OCI-LY7 (cell line): ENCODE results near the gene RASL11A. TPM values are rescaled to one million over a fixed set of nuclear protein-coding genes. Genes with fewer than 3 reads are reported as not detected.

Experiments used
- BruUV-seq: library from RNA; stranded (reverse); fragments of 400-500 nt; replicated peaks from 2 replicates; lab custom pipeline; 2021; lab: Mats Ljungman, UMichigan
- CTCF ChIA-PET: fragments of 300-600 bp; sonication (Branson Sonifier 250); formaldehyde crosslinking; loops from one replicate; lab custom pipeline; 2022; ENCODE audit warnings: antibody characterized with exemption; ENCODE audit not compliant: unreplicated experiment; lab: Charles Lee
- POLR2A ChIA-PET: fragments of 300-600 bp; sonication (Branson Sonifier 250); formaldehyde crosslinking; loops from one replicate; lab custom pipeline; 2022; ENCODE audit warnings: antibody characterized with exemption; lab: Charles Lee
- DNase-seq: peaks from one replicate; pipeline ENCODE4 v3.0.0-alpha.2; 2015; ENCODE audit warnings: low spot score
- H2AFZ ChIP-seq: fragments of 200-600 bp; sonication (generic), shearing (Covaris generic); 2 replicates; pipeline ENCODE4 v1.6.1; 2014; ENCODE audit warnings: mild to moderate bottlenecking, antibody characterized with exemption, low read length, moderate library complexity
- H3K27ac ChIP-seq: fragments of 200-600 bp; sonication (generic); 2 replicates; pipeline ENCODE4 v1.5.1; 2014; ENCODE audit warnings: mixed run types, low read depth, mild to moderate bottlenecking, moderate library complexity, low read length, inconsistent platforms; ENCODE audit not compliant: poor library complexity, severe bottlenecking
- H3K36me3 ChIP-seq: fragments of 200-600 bp; sonication (generic); 2 replicates; pipeline ENCODE4 v1.6.1; 2014; ENCODE audit warnings: mild to moderate bottlenecking, antibody characterized with exemption, low read length, moderate library complexity, mixed read lengths; ENCODE audit not compliant: insufficient read depth
- H3K4me1 ChIP-seq: fragments of 200-600 bp; sonication (generic); 2 replicates; pipeline ENCODE4 v1.5.1; 2014; ENCODE audit warnings: mild to moderate bottlenecking, low read length; ENCODE audit not compliant: insufficient read depth, poor library complexity, severe bottlenecking
- H3K4me2 ChIP-seq: fragments of 200-600 bp; sonication (generic); 2 replicates; pipeline ENCODE4 v1.6.1; 2014; ENCODE audit warnings: mild to moderate bottlenecking, low read length
- H3K4me3 ChIP-seq: fragments of 200-600 bp; sonication (generic); 2 replicates; pipeline ENCODE4 v1.5.1; 2014; ENCODE audit warnings: mild to moderate bottlenecking, low read depth, low read length; ENCODE audit not compliant: poor library complexity, severe bottlenecking
- H3K79me2 ChIP-seq: fragments of 200-600 bp; sonication (generic); 2 replicates; pipeline ENCODE4 v1.6.1; 2016; ENCODE audit warnings: low read depth, mild to moderate bottlenecking, low read length, moderate library complexity, mixed read lengths; ENCODE audit not compliant: insufficient read depth
- H3K9me2 ChIP-seq: fragments of 200-600 bp; sonication (generic); 2 replicates; pipeline ENCODE4 v1.6.1; 2016; ENCODE audit warnings: mild to moderate bottlenecking, low read length, mixed read lengths; ENCODE audit not compliant: insufficient read depth
- H3K9me3 ChIP-seq: fragments of 200-600 bp; sonication (generic); 2 replicates; pipeline ENCODE4 v1.6.1; 2014; ENCODE audit warnings: mild to moderate bottlenecking, mixed run types, low read length, mixed read lengths
- H4K20me1 ChIP-seq: fragments of 200-600 bp; sonication (generic); 2 replicates; pipeline ENCODE4 v1.6.1; 2014; ENCODE audit warnings: mild to moderate bottlenecking, antibody characterized with exemption, low read length, moderate library complexity, mixed read lengths; ENCODE audit not compliant: insufficient read depth
- CTCF ChIP-seq: fragments of 200-600 bp; sonication (generic); conservative IDR thresholded peaks from 2 replicates; pipeline ENCODE4 v1.5.1; 2014; ENCODE audit warnings: mild to moderate bottlenecking, antibody characterized with exemption, low read length, moderate library complexity, mixed read lengths
- EZH2phosphoT487 ChIP-seq: fragments of 200-600 bp; sonication (generic); IDR thresholded peaks from 2 replicates; pipeline ENCODE4 v1.6.1; 2018; ENCODE audit warnings: low read depth, borderline replicate concordance, mild to moderate bottlenecking, mixed run types, antibody characterized with exemption, low read length, moderate library complexity, mixed read lengths
- intact Hi-C: fragments of 100-400 bp; cut with micrococcal nuclease; formaldehyde crosslinking; loops from one replicate; pipeline ENCODE4 v1.10.0; 2022; ENCODE audit not compliant: unreplicated experiment
- total RNA-seq, 2 experiments: library from RNA; depleted of rRNA in 1 of 2; stranded (reverse); fragments of >200 nt in 1 of 2; shearing (Covaris generic) in 1 of 2; gene quantifications; 2 replicates each; pipeline ENCODE4 v1.2.3, GENCODE V29; 2014 to 2022

RASL11A gene
- total RNA-seq, 2 experiments from 2014 or later, result 1.3 to 2.4 TPM

GRCh38 chr13:27309967-27310598 is 39.5 kb downstream of the RASL11A start:
- Histone ChIP-seq H2AFZ (no peak overlapping the region), H3K36me3 (no peaks in the 10 kb centered on the region), H3K79me2 (no peaks in the 10 kb centered on the region), H3K4me2 (no peak overlapping the region), H4K20me1 (no peaks in the 10 kb centered on the region), H3K27ac (no peak overlapping the region), H3K9me3 (no peaks in the 10 kb centered on the region), H3K9me2 (no peaks in the 10 kb centered on the region), H3K4me3 (no peak overlapping the region), H3K4me1 (peaks cover 67% of the 10 kb centered on the region)
- CTCF ChIA-PET, result interaction anchor here (0.5 to 1.3 kb wide), 4 partner anchors 9 to 447 kb away, joined by 3 read pairs; no protein-coding TSS in a partner anchor
- DNase-seq, result no peak
- TF ChIP-seq EZH2phosphoT487, result no peak
- TF ChIP-seq CTCF, result no peak
- intact Hi-C loops, result loop anchor here (5.0 kb wide), 1 partner anchor 58 kb away; the partner anchor contains the start of gene RPL21
- POLR2A ChIA-PET, result interaction anchor here (1.0 to 1.8 kb wide), 5 partner anchors 10 to 57 kb away, joined by 3 to 5 read pairs (median 4); no protein-coding TSS in a partner anchor
- BruUV-seq, result no TSS peak

GRCh38 chr13:27310946-27311345 is 40.3 kb downstream of the RASL11A start:
- H4K20me1 ChIP-seq, result no peaks in the 10 kb centered on the region
- no peaks in the 10 kb centered on the region for H3K36me3 ChIP-seq
- intact Hi-C loops, result no loop called here
- peak overlapping the region; percentile 73 for H2AFZ ChIP-seq
- no peaks in the 10 kb centered on the region for H3K9me2 ChIP-seq
- POLR2A ChIA-PET, result interaction anchor here (0.7 to 1.9 kb wide), 7 partner anchors 10 to 136 kb away, joined by 3 to 7 read pairs (median 4); no protein-coding TSS in a partner anchor
- H3K4me1 ChIP-seq, result peaks cover 64% of the 10 kb centered on the region
- no peak for DNase-seq
- no peak overlapping the region for H3K4me2 ChIP-seq
- no peaks in the 10 kb centered on the region for H3K79me2 ChIP-seq
- H3K27ac ChIP-seq, result no peak overlapping the region
- BruUV-seq, result no TSS peak
- H3K9me3 ChIP-seq, result no peaks in the 10 kb centered on the region
- CTCF ChIA-PET, result no interaction called here
- TF ChIP-seq CTCF, result no peak
- TF ChIP-seq EZH2phosphoT487, result no peak
- no peak overlapping the region for H3K4me3 ChIP-seq
